ENCODE measurements around the gene MVP.
"Not testable (repeated sequence)": the region's sequence is repeated elsewhere in the genome, so short reads cannot be mapped to it uniquely, and the experiment has no call there.

MVP gene

DNA sequence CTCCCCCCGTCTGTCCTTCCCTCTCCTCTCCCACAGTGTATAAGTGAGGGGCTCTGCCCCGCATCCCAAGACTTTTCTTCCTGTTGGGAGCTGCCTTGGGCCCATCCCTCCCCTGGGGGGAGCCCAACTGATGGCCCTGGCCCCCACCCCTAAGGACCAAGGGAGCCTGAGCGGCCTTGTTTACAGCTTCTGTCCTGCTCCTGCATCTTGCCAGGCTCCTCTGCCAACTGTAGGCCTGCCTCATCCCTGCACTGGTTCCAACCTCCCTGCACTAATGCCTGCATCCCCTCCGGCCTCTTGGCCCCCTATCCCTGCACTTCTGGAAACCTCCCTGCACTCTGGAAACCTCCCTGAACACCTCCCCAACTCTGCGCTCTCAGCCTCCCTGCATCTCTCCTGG lies 5.7 kb upstream of the MVP start:
- DNase-seq (ENCODE audit: insufficient read length, low spot score) (no peak), FAIRE-seq (no peak)

DNA sequence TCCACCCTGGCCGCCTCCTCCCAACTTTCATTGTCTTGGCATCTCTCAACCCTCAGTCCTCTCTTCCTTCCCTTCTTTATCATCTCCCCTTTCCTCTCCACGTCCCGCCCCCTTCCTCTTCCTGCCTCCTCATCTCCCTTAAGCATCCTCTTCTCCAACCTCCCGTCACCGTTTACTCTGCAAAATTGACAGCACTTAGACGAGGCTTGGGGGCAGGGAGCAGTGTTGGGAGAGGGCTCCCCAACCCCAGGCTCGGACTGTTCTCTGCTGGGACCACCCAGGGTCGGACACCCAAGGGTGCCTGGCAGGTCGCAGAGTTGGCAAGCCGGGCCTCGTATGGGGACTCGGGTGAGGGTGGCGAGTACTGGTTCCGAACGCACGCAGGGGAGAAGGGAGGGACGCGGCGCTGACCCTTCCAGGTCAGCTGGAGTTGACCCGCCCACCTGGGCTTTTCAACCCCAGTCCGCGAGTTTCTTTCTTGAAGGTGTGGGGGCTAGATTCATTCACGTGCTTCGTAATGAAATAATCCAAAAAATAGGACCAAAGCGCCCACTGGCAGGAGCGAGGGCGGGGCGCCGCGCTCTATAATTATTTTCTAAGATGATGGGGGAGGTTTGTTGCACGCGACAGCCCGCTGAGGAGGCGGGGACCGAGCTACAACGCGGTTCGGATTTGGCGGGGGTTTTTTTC lies 5.1 kb upstream of the MVP start:
- FAIRE-seq (no peak), DNase-seq (ENCODE audit: insufficient read length, low spot score) (no peak)

GRCh38 chr16:29815793-29816693 lies 4.2 kb upstream of the MVP start, which contains the start of gene PAGR1:
TSS of gene PAGR1 (plus strand) at chr16:29816152. CDS start at chr16:29816526, 374 bp downstream.
- FAIRE-seq: peak; percentile 80
- peak; percentile 95 for DNase-seq (ENCODE audit: insufficient read length, low spot score)

DNA sequence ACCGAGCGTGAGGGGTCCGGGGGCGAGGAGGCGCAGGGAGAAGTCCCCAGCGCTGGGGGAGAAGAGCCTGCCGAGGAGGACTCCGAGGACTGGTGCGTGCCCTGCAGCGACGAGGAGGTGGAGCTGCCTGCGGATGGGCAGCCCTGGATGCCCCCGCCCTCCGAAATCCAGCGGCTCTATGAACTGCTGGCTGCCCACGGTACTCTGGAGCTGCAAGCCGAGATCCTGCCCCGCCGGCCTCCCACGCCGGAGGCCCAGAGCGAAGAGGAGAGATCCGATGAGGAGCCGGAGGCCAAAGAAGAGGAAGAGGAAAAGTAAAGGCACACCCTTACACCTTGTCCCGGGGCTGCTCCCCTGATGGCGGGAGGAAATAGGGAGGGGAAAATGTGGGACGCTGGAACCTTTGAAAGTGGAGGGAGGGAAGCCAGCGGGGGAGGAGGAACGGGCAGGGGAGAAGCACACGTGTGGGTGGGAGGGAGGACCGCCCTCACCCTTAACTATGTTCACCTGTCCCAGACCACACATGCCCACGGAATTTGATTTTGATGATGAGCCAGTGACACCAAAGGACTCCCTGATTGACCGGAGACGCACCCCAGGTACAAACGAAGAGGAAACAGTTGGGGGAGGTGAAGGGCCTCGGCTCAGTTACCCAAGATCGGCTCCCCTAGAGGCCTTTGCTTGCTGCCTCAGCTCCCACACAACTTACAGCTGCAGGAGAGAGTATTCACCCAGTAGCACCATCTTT lies 3.4 kb upstream of the MVP start:
- FAIRE-seq (no peak), DNase-seq (ENCODE audit: insufficient read length, low spot score) (peak; percentile 47)

DNA sequence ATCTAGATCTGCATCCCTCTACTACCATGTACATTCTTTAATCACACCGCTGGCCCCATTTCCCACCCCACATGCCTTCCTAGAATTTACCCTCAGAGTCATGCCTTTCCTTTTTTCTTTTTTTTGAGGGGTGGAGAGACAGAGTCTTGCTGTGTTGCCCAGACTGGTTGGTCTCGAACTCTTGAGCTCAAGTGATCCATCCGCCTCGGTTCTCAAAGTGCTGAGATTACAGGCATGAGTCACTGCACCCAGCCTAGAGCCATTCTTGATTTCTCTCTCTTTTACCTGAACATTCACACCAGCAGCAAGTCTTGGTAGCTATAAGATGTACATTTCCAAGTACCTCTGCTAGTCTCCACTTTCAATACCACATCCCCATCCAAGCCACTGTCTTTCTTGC lies 2.2 kb upstream of the MVP start:
- DNase-seq (ENCODE audit: insufficient read length, low spot score): no peak
- FAIRE-seq: no peak

DNA sequence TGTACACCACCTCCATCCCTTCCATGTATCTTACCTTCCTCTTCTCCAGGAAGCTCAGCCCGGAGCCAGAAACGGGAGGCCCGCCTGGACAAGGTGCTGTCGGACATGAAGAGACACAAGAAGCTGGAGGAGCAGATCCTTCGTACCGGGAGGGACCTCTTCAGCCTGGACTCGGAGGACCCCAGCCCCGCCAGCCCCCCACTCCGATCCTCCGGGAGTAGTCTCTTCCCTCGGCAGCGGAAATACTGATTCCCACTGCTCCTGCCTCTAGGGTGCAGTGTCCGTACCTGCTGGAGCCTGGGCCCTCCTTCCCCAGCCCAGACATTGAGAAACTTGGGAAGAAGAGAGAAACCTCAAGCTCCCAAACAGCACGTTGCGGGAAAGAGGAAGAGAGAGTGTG lies 756 bp upstream of the MVP start:
- FAIRE-seq: no peak
- DNase-seq (ENCODE audit: insufficient read length, low spot score): no peak

DNA sequence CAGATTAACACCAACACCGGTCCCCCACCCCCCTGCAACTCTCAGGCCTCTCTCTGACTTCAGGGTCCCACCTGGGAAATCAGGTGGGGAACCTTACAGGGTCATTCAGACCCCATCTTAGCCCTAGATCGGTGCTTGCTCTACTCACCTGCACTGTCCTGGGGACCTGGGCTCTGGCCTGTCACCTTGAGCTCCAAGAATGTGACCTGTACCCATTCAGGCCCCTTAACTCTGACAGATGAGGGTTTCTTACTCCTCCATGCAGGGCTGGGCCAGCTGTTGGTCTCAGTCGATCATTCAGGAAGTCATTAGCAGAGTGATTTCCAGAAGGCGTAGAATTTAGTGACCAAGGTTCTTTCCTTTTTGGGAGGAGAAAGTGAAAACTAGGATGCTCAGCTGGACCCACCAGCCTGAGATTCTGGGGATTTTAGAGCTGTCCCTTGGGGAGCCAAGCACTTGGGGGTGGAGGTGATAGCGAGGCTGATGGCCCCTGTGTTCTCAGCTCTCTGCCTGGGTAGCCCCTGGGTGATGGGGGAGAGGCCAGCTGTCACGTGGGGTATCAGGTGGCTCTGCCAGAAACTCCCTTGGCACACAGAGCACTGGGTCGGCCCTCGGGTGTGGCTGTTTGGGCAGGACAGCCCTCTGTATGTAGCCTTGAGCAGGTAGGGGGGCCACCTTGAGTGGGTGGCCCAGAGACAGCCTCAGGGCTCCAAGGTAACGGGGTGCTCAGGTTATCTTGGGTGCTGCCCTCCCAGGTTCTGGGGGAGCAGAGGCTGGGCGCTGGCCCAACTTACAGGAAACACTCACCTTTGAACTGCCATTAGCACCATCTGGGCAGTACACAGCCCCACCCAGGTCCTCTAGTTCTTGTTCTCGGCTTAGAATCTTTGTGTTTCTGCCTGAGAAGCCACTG lies 724 bp downstream of the MVP start:
- no peak for DNase-seq (ENCODE audit: insufficient read length, low spot score)
- no peak for FAIRE-seq

DNA sequence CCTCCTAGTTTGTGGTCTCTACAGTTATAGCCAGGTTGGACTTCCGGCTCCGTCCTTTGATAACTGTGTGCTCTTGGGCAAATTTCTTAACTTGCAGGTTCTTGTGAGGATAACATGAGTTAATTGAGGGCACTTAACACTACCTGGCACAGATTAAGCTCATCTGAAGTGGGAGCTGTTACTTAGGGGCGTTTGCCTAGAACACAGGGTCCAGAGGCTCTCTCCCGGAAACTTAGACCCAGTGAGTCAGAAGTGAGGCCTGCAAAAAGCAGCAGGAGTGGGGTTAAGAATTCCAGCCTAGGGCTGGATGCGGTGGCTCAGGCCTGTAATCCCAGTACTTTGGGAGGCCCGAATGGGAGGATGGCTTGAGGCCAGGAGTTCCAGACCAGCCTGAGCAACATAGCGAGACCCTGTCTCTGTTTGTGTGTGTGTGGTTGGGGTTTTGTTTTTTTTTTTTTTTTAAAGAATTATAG lies 1.4 kb downstream of the MVP start:
- no peak for FAIRE-seq
- DNase-seq (ENCODE audit: insufficient read length, low spot score): no peak

- FAIRE-seq (no peak), DNase-seq (ENCODE audit: insufficient read length, low spot score) (no peak)
Observed at GRCh38 chr16:29824589-29825144, 4.4 kb downstream of the MVP start.

DNA sequence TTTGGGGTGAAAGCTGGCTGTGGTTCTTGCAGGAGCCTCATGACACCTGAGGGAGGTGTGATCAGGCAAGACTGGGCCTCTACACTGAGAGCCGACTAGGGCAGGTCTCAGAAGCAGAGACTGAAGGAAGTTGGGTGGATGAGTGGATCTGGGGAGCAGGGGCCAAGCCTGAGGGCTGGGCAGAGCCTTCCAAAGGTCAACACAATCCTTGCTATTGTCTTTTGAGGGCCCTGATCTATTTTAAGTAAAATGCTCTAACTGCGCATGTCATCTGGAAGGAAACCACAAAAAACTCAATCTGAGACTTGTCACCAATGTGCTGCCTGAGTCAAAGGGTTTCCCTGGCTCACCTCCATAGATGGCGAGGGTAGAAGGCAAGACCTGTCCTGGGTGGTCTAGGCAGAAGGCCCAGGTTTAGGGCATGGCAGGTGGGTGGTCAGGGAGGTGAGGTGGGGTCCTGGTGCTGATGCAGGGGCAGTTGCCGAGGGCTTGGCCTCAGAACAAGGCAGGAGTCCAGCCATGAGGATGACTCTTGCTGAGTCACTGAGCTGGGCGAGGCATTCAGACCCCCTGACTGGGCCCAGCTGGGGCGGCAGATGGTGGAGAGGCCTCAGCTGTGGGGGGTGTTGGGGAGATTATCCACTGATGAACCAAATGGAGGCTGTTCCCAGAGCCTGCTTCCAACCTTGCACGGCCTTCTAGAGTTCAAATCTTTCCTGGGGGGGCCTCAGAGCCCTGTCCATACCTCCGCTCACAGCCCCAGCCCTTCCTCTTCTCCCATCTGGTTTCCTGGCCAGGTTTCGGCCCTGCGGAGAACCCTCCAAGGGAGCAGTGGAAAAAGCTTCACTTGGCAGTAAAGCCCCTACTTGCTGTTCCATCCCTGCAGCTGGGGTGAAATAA lies 5.1 kb downstream of the MVP start:
- DNase-seq (ENCODE audit: insufficient read length, low spot score) (no peak), FAIRE-seq (no peak)

DNA sequence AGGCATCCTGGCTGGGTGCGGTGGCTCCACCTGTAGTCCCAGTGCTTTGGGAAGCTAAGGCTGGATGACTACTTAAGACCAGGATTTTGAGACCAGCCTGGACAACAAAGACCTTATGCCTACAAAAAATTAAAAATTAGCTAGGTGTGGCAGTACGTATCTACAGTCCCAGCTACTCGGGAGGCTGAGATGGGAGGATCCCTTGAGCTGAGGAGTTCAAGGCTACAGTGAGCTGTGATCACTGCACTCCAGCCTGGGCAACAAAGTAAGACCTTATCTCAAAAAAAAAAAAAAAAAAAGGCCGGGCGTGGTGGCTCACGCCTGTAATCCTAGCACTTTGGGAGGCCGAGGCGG lies 6.1 kb downstream of the MVP start:
- no peak for FAIRE-seq
- no peak for DNase-seq (ENCODE audit: insufficient read length, low spot score)

GRCh38 chr16:29830774-29831173 lies 10.5 kb downstream of the MVP start:
- FAIRE-seq: no peak
- no peak for DNase-seq (ENCODE audit: insufficient read length, low spot score)

- FAIRE-seq (no peak), DNase-seq (ENCODE audit: insufficient read length, low spot score) (no peak)
Observed at GRCh38 chr16:29831490-29831889, 11.2 kb downstream of the MVP start.

GRCh38 chr16:29833219-29833618 lies 13.0 kb downstream of the MVP start:
- not testable (repeated sequence) for FAIRE-seq; DNase-seq (ENCODE audit: insufficient read length, low spot score)

DNA sequence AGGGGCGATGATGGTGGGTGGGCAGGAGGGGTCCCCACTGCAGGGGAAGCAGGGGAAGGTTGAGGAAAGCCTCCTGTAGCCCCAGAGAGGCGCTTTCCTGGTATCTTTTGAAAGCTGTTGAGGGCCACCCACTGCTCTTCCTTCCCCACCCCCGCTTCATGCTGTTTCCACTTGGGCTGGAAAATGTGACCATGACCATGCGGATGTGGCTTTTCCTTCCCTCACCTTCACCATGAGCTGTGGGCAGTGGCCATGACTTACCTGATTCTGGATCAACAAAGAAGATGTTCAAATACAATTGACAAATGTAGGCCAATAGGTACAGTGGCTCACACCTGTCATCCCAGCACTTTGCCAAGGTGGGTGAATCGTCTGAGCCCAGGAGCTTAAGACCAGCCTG lies 13.8 kb downstream of the MVP start:
- no peak for DNase-seq (ENCODE audit: insufficient read length, low spot score)
- FAIRE-seq: no peak

DNA sequence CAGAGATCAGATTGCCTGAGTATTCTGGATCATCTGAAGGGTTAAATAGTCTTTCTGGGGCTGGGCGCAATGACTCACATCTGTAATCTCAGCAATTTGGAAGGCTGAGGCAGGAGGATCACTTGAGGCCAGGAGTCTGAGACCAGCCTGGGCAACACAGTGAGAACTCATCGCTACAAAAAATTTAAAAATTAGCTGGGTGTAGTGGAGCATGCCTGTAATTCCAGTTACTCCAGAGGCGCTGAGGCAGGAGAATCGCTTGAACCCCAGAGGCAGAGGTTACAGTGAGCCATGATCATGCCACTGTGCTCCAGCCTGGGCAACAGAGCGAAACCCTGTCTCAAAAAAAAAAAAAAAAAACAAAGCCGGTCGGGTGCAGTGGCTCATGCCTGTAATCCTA lies 15.7 kb downstream of the MVP start:
- DNase-seq (ENCODE audit: insufficient read length, low spot score) (no peak), FAIRE-seq (no peak)

DNA sequence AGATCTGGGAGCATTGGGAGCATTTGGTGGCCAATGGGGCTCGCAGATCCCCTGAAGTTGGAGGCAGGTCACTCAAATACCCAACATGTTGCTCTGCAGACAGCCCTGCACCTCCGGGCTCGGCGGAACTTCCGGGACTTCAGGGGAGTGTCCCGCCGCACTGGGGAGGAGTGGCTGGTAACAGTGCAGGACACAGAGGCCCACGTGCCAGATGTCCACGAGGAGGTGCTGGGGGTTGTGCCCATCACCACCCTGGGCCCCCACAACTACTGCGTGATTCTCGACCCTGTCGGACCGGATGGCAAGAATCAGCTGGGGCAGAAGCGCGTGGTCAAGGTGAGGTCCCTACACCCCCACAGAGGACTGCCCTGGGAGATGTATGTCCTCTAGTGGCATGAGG lies 16.4 kb downstream of the MVP start:
- FAIRE-seq (no peak), DNase-seq (ENCODE audit: insufficient read length, low spot score) (no peak)

DNA sequence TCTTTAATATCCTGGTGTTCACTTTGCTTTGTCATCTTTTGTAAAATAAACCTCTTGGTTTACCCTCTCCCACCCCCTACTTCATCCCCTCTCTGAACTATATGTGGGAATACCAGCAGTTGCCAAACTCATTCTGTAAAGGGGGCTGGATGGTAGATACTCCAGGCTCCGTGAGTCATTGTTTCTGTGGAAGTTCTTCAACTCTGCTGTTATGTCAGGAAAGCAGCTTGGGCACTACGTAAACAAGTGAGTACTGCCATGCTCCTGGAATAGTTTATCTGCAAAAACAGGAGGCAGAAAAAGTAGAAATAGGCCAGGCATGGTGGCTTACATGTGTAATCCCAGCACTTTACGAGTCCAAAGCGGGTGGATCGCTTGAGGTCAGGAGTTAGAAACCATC lies 17.6 kb downstream of the MVP start:
- no peak for DNase-seq (ENCODE audit: insufficient read length, low spot score)
- no peak for FAIRE-seq

DNA sequence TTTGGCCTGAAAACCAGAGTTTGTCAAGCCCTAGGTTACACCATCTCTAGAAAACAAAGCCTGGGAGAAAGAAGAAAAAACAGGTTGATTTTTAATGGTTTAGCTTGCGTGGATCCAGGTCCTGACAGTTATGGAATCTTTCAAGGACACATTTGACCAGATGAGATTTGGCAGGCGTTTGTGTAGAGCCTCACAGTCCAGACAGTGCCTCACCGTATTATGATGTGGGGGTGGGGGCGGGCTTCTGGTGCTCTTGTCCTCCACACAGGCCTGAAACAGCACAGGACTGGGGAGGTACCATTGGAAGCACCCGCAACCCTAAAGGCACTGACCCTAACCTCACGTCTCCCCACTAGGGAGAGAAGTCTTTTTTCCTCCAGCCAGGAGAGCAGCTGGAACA lies 19.6 kb downstream of the MVP start:
- FAIRE-seq: no peak
- DNase-seq (ENCODE audit: insufficient read length, low spot score): no peak
